Parathyroid adenoma (tissue), 2 donors: Measurements from ENCODE around the gene OGT.

Source experiments
- H2AFZ ChIP-seq: fragments of 300-600 bp; sonication (generic); one replicate; pipeline ENCODE4 v1.7.0; 2017; ENCODE audit warnings: antibody characterized with exemption, mild to moderate bottlenecking
- H3K27ac ChIP-seq: fragments of 300-600 bp; sonication (generic); one replicate; pipeline ENCODE4 v1.7.0; 2017
- H3K27me3 ChIP-seq: fragments of 300-600 bp; sonication (generic); one replicate; pipeline ENCODE4 v1.7.0; 2017; ENCODE audit warnings: low read length; ENCODE audit not compliant: control insufficient read depth, insufficient read depth
- H3K36me3 ChIP-seq: fragments of 300-600 bp; sonication (generic); one replicate; pipeline ENCODE4 v1.7.0; 2017; ENCODE audit warnings: low read length; ENCODE audit not compliant: control insufficient read depth, insufficient read depth
- H3K4me1 ChIP-seq: fragments of 300-600 bp; sonication (generic); one replicate; pipeline ENCODE4 v1.7.0; 2017; ENCODE audit warnings: control low read depth
- H3K4me2 ChIP-seq: fragments of 300-600 bp; sonication (generic); one replicate; pipeline ENCODE4 v1.7.0; 2017; ENCODE audit warnings: low read length
- H3K4me3 ChIP-seq: fragments of 300-600 bp; sonication (generic); one replicate; pipeline ENCODE4 v1.7.0; 2017; ENCODE audit warnings: low read depth, low read length
- H3K79me2 ChIP-seq: fragments of 300-600 bp; sonication (generic); one replicate; pipeline ENCODE4 v1.7.0; 2017; ENCODE audit warnings: control low read depth
- H3K9ac ChIP-seq: fragments of 300-600 bp; sonication (generic); one replicate; pipeline ENCODE4 v1.7.0; 2017; ENCODE audit warnings: mild to moderate bottlenecking
- H3K9me3 ChIP-seq: fragments of 300-600 bp; sonication (generic); one replicate; pipeline ENCODE4 v1.7.0; 2017; ENCODE audit warnings: low read length; ENCODE audit not compliant: control insufficient read depth
- CTCF ChIP-seq: fragments of 300-600 bp; sonication (generic); IDR thresholded peaks from one replicate; pipeline ENCODE4 v1.7.0; 2017; ENCODE audit warnings: antibody characterized with exemption, mild to moderate bottlenecking
- donor health status: primary hyperparathyroidism.

Gene OGT

GRCh38 chrX:71612256-71612655 is 79.4 kb downstream of the OGT start:
- H3K4me1 ChIP-seq: no peaks in the 10 kb centered on the region
- no peak overlapping the region for H2AFZ ChIP-seq
- H3K9me3 ChIP-seq: no peaks in the 10 kb centered on the region
- H3K4me3 ChIP-seq: no peak overlapping the region
- TF ChIP-seq CTCF: no peak
- no peaks in the 10 kb centered on the region for H3K36me3 ChIP-seq
- H3K4me2 ChIP-seq: no peak overlapping the region
- no peak overlapping the region for H3K27ac ChIP-seq
- H3K9ac ChIP-seq: no peak overlapping the region
- H3K27me3 ChIP-seq: no peaks in the 10 kb centered on the region
- no peaks in the 10 kb centered on the region for H3K79me2 ChIP-seq

- Histone ChIP-seq H3K4me3 (no peak overlapping the region), H3K36me3 (no peaks in the 10 kb centered on the region), H3K9me3 (no peaks in the 10 kb centered on the region), H3K79me2 (no peaks in the 10 kb centered on the region), H3K9ac (no peak overlapping the region), H3K4me1 (no peaks in the 10 kb centered on the region), H3K27me3 (no peaks in the 10 kb centered on the region), H3K27ac (no peak overlapping the region), H3K4me2 (no peak overlapping the region), H2AFZ (no peak overlapping the region)
- no peak for TF ChIP-seq CTCF
Observed at GRCh38 chrX:71615056-71615455, 82.2 kb downstream of the OGT start.

GRCh38 chrX:71615954-71616353 is 83.0 kb downstream of the OGT start:
- Histone ChIP-seq H3K9ac (no peak overlapping the region), H3K4me3 (no peak overlapping the region), H3K4me2 (no peak overlapping the region), H3K27ac (no peak overlapping the region), H3K4me1 (no peaks in the 10 kb centered on the region), H3K36me3 (no peaks in the 10 kb centered on the region), H3K9me3 (no peaks in the 10 kb centered on the region), H2AFZ (no peak overlapping the region), H3K79me2 (no peaks in the 10 kb centered on the region), H3K27me3 (no peaks in the 10 kb centered on the region)
- TF ChIP-seq CTCF: no peak

DNA sequence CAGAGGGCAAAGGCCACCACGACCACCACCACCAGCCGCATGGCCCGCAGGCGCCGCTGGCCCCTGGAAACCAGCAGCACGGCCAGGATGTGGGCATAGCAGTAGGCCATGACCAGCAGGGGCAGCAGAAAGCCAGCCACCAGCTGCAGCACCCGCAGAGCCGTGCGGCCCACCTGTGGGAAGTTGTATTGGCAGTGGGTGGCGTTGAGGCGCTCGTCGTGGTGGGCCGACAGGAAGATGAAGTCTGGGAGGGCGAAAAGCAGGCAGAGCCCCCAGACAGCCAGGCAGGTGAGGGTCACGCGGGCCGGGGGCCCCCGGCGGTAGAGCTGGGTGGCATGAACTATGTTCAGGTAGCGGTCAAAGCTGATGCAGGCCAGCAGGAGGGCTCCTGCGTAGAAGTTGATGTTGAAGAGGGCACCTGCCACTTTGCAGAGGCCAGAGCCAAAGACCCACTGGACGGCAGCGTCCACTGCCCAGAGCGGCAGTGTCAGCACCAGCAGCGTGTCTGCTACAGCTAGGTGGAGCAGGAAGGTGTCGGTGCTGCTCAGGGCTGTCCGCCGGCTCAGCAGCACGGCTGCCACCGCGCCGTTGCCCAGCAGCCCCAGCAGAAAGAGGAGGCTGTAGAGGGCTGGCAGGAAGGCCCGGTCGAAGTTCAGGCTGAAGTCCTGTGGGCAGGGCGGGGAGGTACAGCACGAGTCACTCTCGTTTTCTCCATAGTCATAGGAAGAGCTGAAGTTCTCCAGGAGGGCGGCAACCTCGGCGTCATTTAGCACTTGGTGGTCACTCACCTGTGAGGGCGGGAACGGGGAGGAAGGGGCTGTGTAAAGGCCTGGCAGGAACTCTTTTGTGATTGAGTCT is 84.0 kb downstream of the OGT start:
- no peaks in the 10 kb centered on the region for H3K79me2 ChIP-seq
- no peak for TF ChIP-seq CTCF
- H3K4me2 ChIP-seq: no peak overlapping the region
- no peak overlapping the region for H3K27ac ChIP-seq
- H2AFZ ChIP-seq: no peak overlapping the region
- no peak overlapping the region for H3K4me3 ChIP-seq
- H3K27me3 ChIP-seq: no peaks in the 10 kb centered on the region
- no peaks in the 10 kb centered on the region for H3K4me1 ChIP-seq
- no peaks in the 10 kb centered on the region for H3K9me3 ChIP-seq
- H3K36me3 ChIP-seq: no peaks in the 10 kb centered on the region
- no peak overlapping the region for H3K9ac ChIP-seq

GRCh38 chrX:71617742-71618141 is 84.8 kb downstream of the OGT start:
- no peaks in the 10 kb centered on the region for H3K79me2 ChIP-seq
- no peak overlapping the region for H3K4me3 ChIP-seq
- no peak overlapping the region for H3K27ac ChIP-seq
- no peak overlapping the region for H2AFZ ChIP-seq
- H3K27me3 ChIP-seq: no peaks in the 10 kb centered on the region
- no peaks in the 10 kb centered on the region for H3K36me3 ChIP-seq
- no peaks in the 10 kb centered on the region for H3K9me3 ChIP-seq
- H3K4me2 ChIP-seq: no peak overlapping the region
- no peak overlapping the region for H3K9ac ChIP-seq
- no peaks in the 10 kb centered on the region for H3K4me1 ChIP-seq
- no peak for TF ChIP-seq CTCF
